ENCODE data around the gene PRG2. TPM values are rescaled to one million over a fixed set of nuclear protein-coding genes. Genes with fewer than 3 reads are reported as not detected.

Gene PRG2
- total RNA-seq, 1 donor, result not detected

DNA sequence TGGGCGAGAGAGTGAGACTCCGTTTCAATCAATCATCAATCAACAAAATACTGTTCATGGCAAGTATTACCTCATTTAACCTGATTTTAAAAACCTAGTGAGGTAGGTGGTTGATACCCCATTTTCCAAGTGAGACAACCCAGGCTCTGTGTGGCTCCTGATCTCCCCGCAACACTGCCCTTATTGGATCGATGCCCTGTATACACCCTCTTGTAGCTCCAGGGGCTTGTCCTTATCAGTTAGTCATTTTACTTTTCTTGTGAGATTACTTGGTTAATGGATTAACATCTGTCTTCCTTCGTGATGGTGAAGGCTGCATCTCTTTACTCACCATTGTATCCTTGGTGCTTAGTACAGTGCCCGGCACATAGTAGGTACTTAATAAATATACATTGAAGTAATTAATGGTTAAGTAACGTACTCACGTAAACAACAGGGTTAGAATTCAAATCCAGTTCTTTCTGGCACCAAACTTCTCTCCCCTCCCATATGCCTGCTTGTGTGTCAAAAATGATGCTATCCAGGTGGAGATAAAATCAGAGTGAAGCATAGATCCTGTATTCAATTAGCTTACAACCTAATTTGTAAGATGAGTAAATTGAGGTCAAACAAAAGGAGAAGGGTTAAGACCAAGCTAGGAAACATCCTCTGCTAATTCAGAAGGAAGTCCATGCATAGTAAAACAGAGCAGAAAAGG, 1.8 kb upstream of the PRG2 start:
- no peak for DNase-seq (ENCODE audit: insufficient read length, low spot score, missing footprints)
- Histone ChIP-seq H4K20me1 (ENCODE audit: insufficient read depth, low read length) (no peaks in the 10 kb centered on the region), H3K79me2 (ENCODE audit: insufficient read depth, low read length) (no peaks in the 10 kb centered on the region), H3K4me2 (ENCODE audit: insufficient read depth, low read length) (no peak overlapping the region), H3K9me3 (ENCODE audit: low read depth, low read length) (no peaks in the 10 kb centered on the region), H3K27me3 (ENCODE audit: insufficient read depth, low read length) (peaks cover 6% of the 10 kb centered on the region), H2AFZ (ENCODE audit: low read length) (no peak overlapping the region), H3K27ac (ENCODE audit: low read depth, low read length) (no peak overlapping the region), H3K4me1 (ENCODE audit: insufficient read depth, low read length) (no peaks in the 10 kb centered on the region), H3K4me3 (ENCODE audit: insufficient read depth, low read length) (no peak overlapping the region), H3K36me3 (ENCODE audit: insufficient read depth, low read length) (no peaks in the 10 kb centered on the region)
- no peak for TF ChIP-seq CTCF (IDR thresholded peaks at IDR 0.05; ENCODE audit: extremely low read depth, low read depth, low read length)

GRCh38 chr11:57391539-57391938, 1.1 kb upstream of the PRG2 start:
- Histone ChIP-seq H3K79me2 (ENCODE audit: insufficient read depth, low read length) (no peaks in the 10 kb centered on the region), H3K4me2 (ENCODE audit: insufficient read depth, low read length) (no peak overlapping the region), H3K27me3 (ENCODE audit: insufficient read depth, low read length) (peaks cover 6% of the 10 kb centered on the region), H3K4me3 (ENCODE audit: insufficient read depth, low read length) (no peak overlapping the region), H3K27ac (ENCODE audit: low read depth, low read length) (no peak overlapping the region), H2AFZ (ENCODE audit: low read length) (no peak overlapping the region), H3K4me1 (ENCODE audit: insufficient read depth, low read length) (no peaks in the 10 kb centered on the region), H3K36me3 (ENCODE audit: insufficient read depth, low read length) (no peaks in the 10 kb centered on the region), H3K9me3 (ENCODE audit: low read depth, low read length) (no peaks in the 10 kb centered on the region), H4K20me1 (ENCODE audit: insufficient read depth, low read length) (no peaks in the 10 kb centered on the region)
- no peak for TF ChIP-seq CTCF (IDR thresholded peaks at IDR 0.05; ENCODE audit: extremely low read depth, low read depth, low read length)
- DNase-seq (ENCODE audit: insufficient read length, low spot score, missing footprints), result no peak

DNA sequence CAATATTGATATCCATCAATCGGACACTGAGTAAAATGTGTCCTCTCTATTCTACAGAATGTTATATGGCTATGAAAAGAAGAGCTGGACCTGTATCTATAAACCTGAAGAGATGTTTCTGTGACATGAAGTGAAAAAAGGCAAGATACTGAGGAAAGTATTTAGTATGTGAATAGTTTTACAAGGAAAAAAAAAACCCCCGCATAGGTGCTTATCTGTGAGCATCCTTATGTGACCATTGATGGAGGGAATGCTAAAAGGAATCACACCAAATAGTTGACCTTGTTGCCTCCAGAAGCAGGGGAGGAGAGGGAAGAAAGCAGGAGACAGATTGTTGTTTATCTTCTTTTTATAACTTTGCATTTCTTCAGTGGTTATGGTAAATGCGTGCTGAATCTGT, 661 bp upstream of the PRG2 start:
- no peaks in the 10 kb centered on the region for H3K79me2 ChIP-seq (ENCODE audit: insufficient read depth, low read length)
- H3K27me3 ChIP-seq (ENCODE audit: insufficient read depth, low read length), result peaks cover 6% of the 10 kb centered on the region
- H3K36me3 ChIP-seq (ENCODE audit: insufficient read depth, low read length), result no peaks in the 10 kb centered on the region
- no peaks in the 10 kb centered on the region for H4K20me1 ChIP-seq (ENCODE audit: insufficient read depth, low read length)
- H3K4me1 ChIP-seq (ENCODE audit: insufficient read depth, low read length), result no peaks in the 10 kb centered on the region
- DNase-seq (ENCODE audit: insufficient read length, low spot score, missing footprints), result no peak
- no peak overlapping the region for H3K4me3 ChIP-seq (ENCODE audit: insufficient read depth, low read length)
- H2AFZ ChIP-seq (ENCODE audit: low read length), result no peak overlapping the region
- no peak overlapping the region for H3K4me2 ChIP-seq (ENCODE audit: insufficient read depth, low read length)
- no peaks in the 10 kb centered on the region for H3K9me3 ChIP-seq (ENCODE audit: low read depth, low read length)
- H3K27ac ChIP-seq (ENCODE audit: low read depth, low read length), result no peak overlapping the region
- no peak for TF ChIP-seq CTCF (IDR thresholded peaks at IDR 0.05; ENCODE audit: extremely low read depth, low read depth, low read length)

DNA sequence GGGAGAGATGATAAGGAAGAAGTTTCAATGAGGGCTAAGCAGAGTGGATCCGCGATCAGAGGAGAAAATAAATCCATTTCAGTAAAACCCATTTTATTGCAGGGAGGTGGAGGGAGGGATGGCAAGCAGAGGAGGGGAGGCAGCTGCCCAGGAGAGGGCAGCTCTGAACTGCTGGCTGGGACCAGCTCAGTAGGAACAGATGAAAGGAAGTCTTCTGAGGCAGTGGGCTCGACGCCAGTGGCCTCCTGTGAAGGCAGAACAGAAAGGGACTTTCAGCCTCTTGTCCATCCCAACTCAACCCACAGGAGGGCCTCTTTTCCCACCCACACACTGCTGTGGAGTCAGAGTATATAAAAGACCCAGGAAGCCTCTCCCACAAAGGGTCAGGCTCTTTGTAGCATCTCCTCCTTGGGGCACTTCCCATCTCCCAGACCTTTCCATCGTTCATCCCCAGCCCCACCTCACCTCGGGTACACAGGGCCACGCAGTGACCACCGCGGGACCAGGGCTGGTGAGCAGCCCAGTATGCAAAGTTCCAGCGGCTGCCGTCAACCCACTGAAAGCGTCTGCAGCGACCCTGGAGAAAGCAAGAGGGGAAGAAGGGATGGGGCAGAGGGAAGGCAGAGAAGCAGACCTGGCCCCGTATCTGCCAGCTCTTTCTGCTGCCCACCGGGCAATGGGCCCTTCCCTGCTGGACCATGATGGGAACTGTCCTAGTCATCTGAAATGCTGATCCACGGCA, 3.0 kb downstream of the PRG2 start:
- H3K4me1 ChIP-seq (ENCODE audit: insufficient read depth, low read length), result no peaks in the 10 kb centered on the region
- peaks cover 10% of the 10 kb centered on the region for H3K27me3 ChIP-seq (ENCODE audit: insufficient read depth, low read length)
- no peak overlapping the region for H3K27ac ChIP-seq (ENCODE audit: low read depth, low read length)
- H2AFZ ChIP-seq (ENCODE audit: low read length), result no peak overlapping the region
- no peak for DNase-seq (ENCODE audit: insufficient read length, low spot score, missing footprints)
- no peak overlapping the region for H3K4me3 ChIP-seq (ENCODE audit: insufficient read depth, low read length)
- H3K36me3 ChIP-seq (ENCODE audit: insufficient read depth, low read length), result no peaks in the 10 kb centered on the region
- H3K9me3 ChIP-seq (ENCODE audit: low read depth, low read length), result no peaks in the 10 kb centered on the region
- H4K20me1 ChIP-seq (ENCODE audit: insufficient read depth, low read length), result no peaks in the 10 kb centered on the region
- peak; percentile 5 for TF ChIP-seq CTCF (IDR thresholded peaks at IDR 0.05; ENCODE audit: extremely low read depth, low read depth, low read length)
- no peak overlapping the region for H3K4me2 ChIP-seq (ENCODE audit: insufficient read depth, low read length)
- H3K79me2 ChIP-seq (ENCODE audit: insufficient read depth, low read length), result no peaks in the 10 kb centered on the region
